DMS53 treated with DMSO at 0.1 percent for 48 hours (cell line): Measurements from ENCODE around the gene SGCG.
"Not testable (repeated sequence)": the region's sequence is repeated elsewhere in the genome, so short reads cannot be mapped to it uniquely, and the experiment has no call there.

Source experiments
- DNase-seq: peaks from one replicate; lab custom pipeline; 2025; ENCODE audit not compliant: unreplicated experiment; lab: John Stamatoyannopoulos, UW

The SGCG gene

GRCh38 chr13:23180711-23181110 is at the start of gene SGCG:
Gene SGCG, plus strand, starts transcription at chr13:23180979. Its CDS starts 22,716 bp downstream, at chr13:23203695.
- DNase-seq: no peak

- DNase-seq: no peak
Measured at GRCh38 chr13:23134542-23134941, 46.2 kb upstream of the SGCG start.

GRCh38 chr13:23140492-23140891 is 40.3 kb upstream of the SGCG start:
- DNase-seq: peak; percentile 59

- no peak for DNase-seq
Measured at GRCh38 chr13:23141964-23142363, 38.8 kb upstream of the SGCG start.

- DNase-seq: not testable (repeated sequence)
Measured at GRCh38 chr13:23142607-23143006, 38.2 kb upstream of the SGCG start.

- no peak for DNase-seq
Measured at GRCh38 chr13:23144431-23144830, 36.3 kb upstream of the SGCG start.

- DNase-seq: no peak
Measured at GRCh38 chr13:23146006-23146405, 34.8 kb upstream of the SGCG start.

- DNase-seq: no peak
Measured at GRCh38 chr13:23146811-23147625, 33.8 kb upstream of the SGCG start.

GRCh38 chr13:23147827-23148226 is 33.0 kb upstream of the SGCG start:
- DNase-seq: no peak

GRCh38 chr13:23157781-23158180 is 23.0 kb upstream of the SGCG start:
- DNase-seq: no peak

- DNase-seq: peak; percentile 35
Measured at GRCh38 chr13:23159205-23159759, 21.5 kb upstream of the SGCG start.

- DNase-seq: no peak
Measured at GRCh38 chr13:23159760-23160637, 20.8 kb upstream of the SGCG start.

GRCh38 chr13:23160638-23161480 is 19.9 kb upstream of the SGCG start:
- DNase-seq: no peak

GRCh38 chr13:23161481-23161825 is 19.3 kb upstream of the SGCG start:
- DNase-seq: no peak

- DNase-seq: no peak
Measured at GRCh38 chr13:23175920-23176319, 4.9 kb upstream of the SGCG start.

- DNase-seq: no peak
Measured at GRCh38 chr13:23182142-23182541, 1.4 kb downstream of the SGCG start.

GRCh38 chr13:23183292-23183691 is 2.5 kb downstream of the SGCG start:
- DNase-seq: no peak

GRCh38 chr13:23185542-23185941 is 4.8 kb downstream of the SGCG start:
- no peak for DNase-seq

- DNase-seq: no peak
Measured at GRCh38 chr13:23201870-23202269, 21.1 kb downstream of the SGCG start.

- DNase-seq: no peak
Measured at GRCh38 chr13:23202383-23202782, 21.6 kb downstream of the SGCG start.

- DNase-seq: no peak
Measured at GRCh38 chr13:23203516-23203915, 22.7 kb downstream of the SGCG start.
